HepG2 (cell line): Measurements from ENCODE around the gene FBXW4. TPM values are rescaled to one million over a fixed set of nuclear protein-coding genes. Genes with fewer than 3 reads are reported as not detected.

Source experiments
- ATAC-seq: fragments of 200-7000 bp; cut with Tn5 transposase; 3 replicates; pipeline ENCODE4 v1.9.1; 2020; ENCODE audit warnings: mild to moderate bottlenecking, moderate library complexity
- BruUV-seq: library from RNA; stranded (reverse); fragments of 400-500 nt; replicated peaks from 2 replicates; lab custom pipeline; 2021; lab: Mats Ljungman, UMichigan
- CTCF ChIA-PET: fragments of 300-600 bp; formaldehyde crosslinking; extraction: SDS; loops from one replicate; lab custom pipeline; 2021; ENCODE audit warnings: low total read pairs, inconsistent platforms, low intra/inter-chr PET ratio; lab: Yijun Ruan, JAX
- POLR2A ChIA-PET: fragments of 350-600 bp; sonication (Branson Sonifier 250); formaldehyde crosslinking; loops from one replicate; lab custom pipeline; 2020; ENCODE audit warnings: antibody characterized with exemption, inconsistent platforms; lab: Yijun Ruan, JAX
- DNase-seq: peaks from one replicate; pipeline ENCODE4 v3.0.0-alpha.2; 2015; ENCODE audit warnings: low spot score
- FAIRE-seq: peaks from 3 replicates; lab custom pipeline; 2011; peaks lifted over from hg19 to GRCh38; lab: Jason Lieb, UNC
- H2AFZ ChIP-seq: one replicate; pipeline ENCODE4 v1.6.1; 2011; ENCODE audit warnings: low read length, inconsistent platforms
- H3K27ac ChIP-seq: fragments of 300-600 bp; 3 replicates; pipeline ENCODE4 v1.8.0; 2011; ENCODE audit warnings: mixed run types, mild to moderate bottlenecking, mixed read lengths, low read length, inconsistent platforms; ENCODE audit not compliant: insufficient read depth; ENCODE audit errors: extremely low read length
- H3K27me3 ChIP-seq, 2 experiments: fragments of 200-600 bp in 1 of 2; 2 replicates in 1 of 2; 3 replicates in 1 of 2; pipeline versions ENCODE4 v1.6.0 to v1.8.0; 2011; ENCODE audit warnings: low read length in 2 of 2, mild to moderate bottlenecking in 2 of 2, moderate library complexity in 2 of 2, inconsistent platforms in 1 of 2; ENCODE audit not compliant: insufficient read depth in 2 of 2, control insufficient read depth in 1 of 2
- H3K36me3 ChIP-seq, 2 experiments: fragments of 200-600 bp in 1 of 2; replicated peaks in 1 of 2; 2 replicates in 1 of 2; 3 replicates in 1 of 2; pipeline versions ENCODE4 v1.5.1 to v1.8.0; 2011; ENCODE audit warnings: low read length in 2 of 2, inconsistent platforms in 1 of 2; ENCODE audit not compliant: insufficient read depth in 2 of 2, control insufficient read depth in 1 of 2
- H3K4me1 ChIP-seq: 2 replicates; pipeline ENCODE4 v1.5.1; 2012; ENCODE audit warnings: low read length, inconsistent platforms; ENCODE audit not compliant: insufficient read depth
- H3K4me2 ChIP-seq: 2 replicates; pipeline ENCODE4 v1.6.0; 2011; ENCODE audit warnings: low read depth, low read length, inconsistent platforms
- H3K4me3 ChIP-seq, 3 experiments: fragments of 200-600 bp in 1 of 3; sonication (generic), shearing (Covaris generic) in 1 of 3; replicated peaks in 1 of 3; 2 replicates each; pipeline ENCODE4 v1.5.1; 2011 to 2016; ENCODE audit warnings: low read length in 3 of 3, inconsistent platforms in 2 of 3, low read depth in 2 of 3, mild to moderate bottlenecking in 2 of 3, control low read depth in 1 of 3, mixed read lengths in 1 of 3; ENCODE audit not compliant: insufficient read depth in 1 of 3
- H3K79me2 ChIP-seq: one replicate; pipeline ENCODE4 v1.6.1; 2011; ENCODE audit warnings: low read length, inconsistent platforms; ENCODE audit not compliant: insufficient read depth
- H3K9ac ChIP-seq: 2 replicates; pipeline ENCODE4 v1.6.0; 2011; ENCODE audit warnings: mild to moderate bottlenecking, low read depth, low read length, inconsistent platforms; ENCODE audit not compliant: insufficient read depth
- H3K9me3 ChIP-seq: 2 replicates; pipeline ENCODE4 v1.5.1; 2012; ENCODE audit warnings: mild to moderate bottlenecking, low read length
- H4K20me1 ChIP-seq: 2 replicates; pipeline ENCODE4 v1.6.0; 2011; ENCODE audit warnings: inconsistent platforms, mild to moderate bottlenecking, low read length, moderate library complexity; ENCODE audit not compliant: insufficient read depth
- GABPB1 ChIP-seq: IDR thresholded peaks from 2 replicates; pipeline ENCODE4 v1.6.1; 2016; ENCODE audit warnings: mild to moderate bottlenecking, missing genetic modification reagents, moderate library complexity, missing compliant biosample characterization
- MED1 ChIP-seq: sonication (generic); formaldehyde crosslinking; IDR thresholded peaks from 2 replicates; pipeline ENCODE4 v1.4.0; 2020; ENCODE audit warnings: missing genetic modification reagents
- NFE2L2 ChIP-seq: fragments of 150-350 bp; IDR thresholded peaks from 2 replicates; pipeline ENCODE4 v1.6.1; 2014; ENCODE audit warnings: low read length
- PHF20 ChIP-seq: sonication (generic); formaldehyde crosslinking; IDR thresholded peaks from 2 replicates; pipeline ENCODE4 v1.5.0; 2020; ENCODE audit warnings: mild to moderate bottlenecking, missing genetic modification reagents
- RCOR2 ChIP-seq: IDR thresholded peaks from 2 replicates; pipeline ENCODE4 v1.6.1; 2016; ENCODE audit warnings: missing biosample characterization, missing genetic modification reagents
- ZNF607 ChIP-seq: sonication (generic); formaldehyde crosslinking; IDR thresholded peaks from 2 replicates; pipeline ENCODE4 v1.5.1; 2020; ENCODE audit warnings: missing genetic modification reagents, mild to moderate bottlenecking, borderline replicate concordance
- WGBS: methylation state at CpG from one replicate; pipeline ENCODE4 v1.1.6; 2017; ENCODE audit warnings: low lambda C conversion rate; 5-methylcytosine and 5-hydroxymethylcytosine counted together
- in situ Hi-C: cut with HindIII; loops from 2 replicates; pipeline ENCODE4 v1.10.0; 2017; ENCODE audit warnings: low pct_unique_long_range_greater_than_20kb; ENCODE audit not compliant: extremely low pct_ligation_motif_present
- intact Hi-C: fragments of 100-400 bp; cut with micrococcal nuclease; formaldehyde crosslinking; loops from one replicate; pipeline ENCODE4 v1.10.0; 2022; ENCODE audit not compliant: unreplicated experiment
- polyA plus RNA-seq, 8 experiments: library from polyadenylated mRNA; depleted of rRNA in 3 of 8; stranded (reverse) in 7 of 8; unstranded in 1 of 8; fragments of >200 nt; fragmentation: Illumina TruSeq in 4 of 8; extraction: Trizol in 4 of 8; gene quantifications; 2 replicates each; pipeline versions ENCODE4 v1.2.1 to v1.2.3, GENCODE V29; 2011 to 2016; ENCODE audit warnings: low read depth in 4 of 8, missing spikeins in 1 of 8, mixed read lengths in 1 of 8; ENCODE audit not compliant: insufficient read depth in 1 of 8
- total RNA-seq, 5 experiments: library from RNA; depleted of rRNA; stranded (reverse); fragments of >200 nt; fragmentation: Illumina TruSeq; extraction: Trizol; gene quantifications; 2 replicates each; pipeline ENCODE4 v1.2.3, GENCODE V29; 2016; ENCODE audit warnings: low read depth in 1 of 5

Gene FBXW4
- total and polyA plus RNA-seq, 2 of the 13 experiments (the other 11 are each of a cell fraction or from before 2014, with no cell fraction given) = 23.5 to 33.7 TPM

DNA sequence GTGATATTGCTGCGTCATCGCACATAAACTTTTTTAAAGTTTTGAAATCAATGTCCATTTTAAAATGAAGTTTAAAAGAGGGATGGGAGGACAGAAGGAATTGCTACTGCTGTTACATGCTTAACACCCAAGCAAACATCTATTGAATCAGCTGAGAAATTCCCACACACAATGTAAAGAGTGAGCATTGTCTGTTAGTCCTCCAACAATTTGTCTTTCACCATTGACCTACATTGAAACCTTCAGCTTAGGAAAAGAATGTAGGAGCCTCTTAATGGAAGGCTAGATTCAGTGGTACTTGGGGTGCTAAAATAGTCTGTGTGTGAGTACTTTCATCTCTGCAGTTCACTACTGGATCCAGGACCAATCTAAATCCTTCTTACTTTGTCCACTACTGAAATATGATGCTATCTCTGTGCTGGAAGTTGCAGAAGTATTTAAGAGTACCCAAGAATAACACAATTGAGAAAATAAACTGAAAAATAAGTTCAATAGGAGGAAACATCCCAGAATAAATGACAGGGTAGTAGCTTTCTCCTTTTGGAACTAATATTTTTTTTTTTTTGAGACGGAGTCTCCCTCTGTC is 23.8 kb upstream of the FBXW4 start:
- no peak overlapping the region for H2AFZ ChIP-seq
- POLR2A ChIA-PET = no interaction called here
- no peaks in the 10 kb centered on the region for H3K9me3 ChIP-seq
- no peak overlapping the region for H3K4me2 ChIP-seq
- BruUV-seq = no TSS peak
- WGBS = 57% methylated on average over 3 of the region's 3 CpGs
- H3K4me1 ChIP-seq = no peaks in the 10 kb centered on the region
- no peaks in the 10 kb centered on the region for H4K20me1 ChIP-seq
- CTCF ChIA-PET = no interaction called here
- no peak for DNase-seq
- no peak overlapping the region for H3K9ac ChIP-seq
- no peaks in the 10 kb centered on the region for H3K79me2 ChIP-seq
- no peak overlapping the region for H3K27ac ChIP-seq
- no peaks in the 10 kb centered on the region; a peak in 1 of 5 replicates for H3K27me3 ChIP-seq
- no peak overlapping the region for H3K4me3 ChIP-seq
- in situ Hi-C loops = no loop called here
- intact Hi-C loops = no loop called here
- ATAC-seq = no peak
- FAIRE-seq = no peak
- H3K36me3 ChIP-seq = no peaks in the 10 kb centered on the region
- TF ChIP-seq PHF20 (CRISPR knock-in tag) (no peak), NFE2L2 (0 out of 2 replicates have a peak, but pooled peaks have one; percentile 22)

DNA sequence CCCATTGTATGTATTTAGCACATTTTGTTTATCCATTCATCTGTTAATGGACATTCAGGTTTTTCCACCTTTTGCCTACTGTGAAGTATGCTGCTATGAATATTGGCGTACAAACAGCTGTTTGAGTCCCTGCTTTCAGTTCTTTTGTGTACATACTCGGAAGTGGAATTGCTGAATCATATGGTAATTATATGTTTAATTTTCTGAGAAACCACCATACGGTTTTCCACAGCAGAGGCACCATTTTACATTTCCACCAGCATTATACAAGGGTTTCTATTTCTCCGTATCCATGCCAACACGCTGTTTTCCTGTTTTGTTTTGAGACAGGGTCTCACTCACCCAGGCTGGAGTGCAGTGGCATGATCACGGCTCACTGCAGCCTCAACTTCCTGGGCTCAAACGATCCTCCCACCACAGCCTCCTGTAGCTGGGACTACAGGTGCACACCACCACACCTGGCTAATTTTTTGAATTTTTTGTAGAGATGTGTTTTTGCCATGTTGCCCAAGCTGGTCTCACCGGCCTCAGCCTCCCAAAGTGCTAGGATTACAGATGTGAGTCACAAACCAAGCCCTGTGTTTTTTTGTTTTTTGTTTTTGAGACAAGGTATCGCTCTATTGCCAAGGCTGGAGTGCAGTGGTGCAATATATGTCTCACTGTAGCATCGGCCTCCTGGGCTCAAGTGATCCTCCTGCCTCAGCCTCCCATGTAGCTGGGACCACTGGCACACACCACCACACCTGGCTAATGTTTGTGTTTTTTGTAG is 22.1 kb upstream of the FBXW4 start:
- no peak overlapping the region for H2AFZ ChIP-seq
- POLR2A ChIA-PET = no interaction called here
- CTCF ChIA-PET = no interaction called here
- no peak overlapping the region for H3K27ac ChIP-seq
- in situ Hi-C loops = no loop called here
- intact Hi-C loops = no loop called here
- no peaks in the 10 kb centered on the region; a peak in 1 of 5 replicates for H3K27me3 ChIP-seq
- DNase-seq = no peak
- H3K36me3 ChIP-seq = no peaks in the 10 kb centered on the region
- H3K4me3 ChIP-seq = no peak overlapping the region
- H4K20me1 ChIP-seq = no peaks in the 10 kb centered on the region
- ATAC-seq = no peak
- no peak for FAIRE-seq
- no peak overlapping the region for H3K4me2 ChIP-seq
- no peak for TF ChIP-seq RCOR2 (CRISPR knock-in tag)
- TF ChIP-seq MED1 (CRISPR knock-in tag) = no peak
- TF ChIP-seq GABPB1 (CRISPR knock-in tag) = no peak
- no peak for TF ChIP-seq ZNF607 (CRISPR knock-in tag)
- H3K79me2 ChIP-seq = no peaks in the 10 kb centered on the region
- no peak overlapping the region for H3K9ac ChIP-seq
- H3K9me3 ChIP-seq = no peaks in the 10 kb centered on the region
- BruUV-seq = no TSS peak
- WGBS = 63% methylated on average over 10 of the region's 10 CpGs
- no peaks in the 10 kb centered on the region for H3K4me1 ChIP-seq
